Trophoblast cell (in vitro differentiated cells and primary cell): Measurements from ENCODE around the gene DCUN1D4.

Experiments used
- DNase-seq, 2 donors: peaks; one replicate each; pipeline ENCODE4 v3.0.0-alpha.2; 2016
- H2AFZ ChIP-seq: 2 replicates; pipeline ENCODE4 v1.6.1; 2013; ENCODE audit warnings: low read length, moderate library complexity, mild to moderate bottlenecking; ENCODE audit not compliant: insufficient read depth, poor library complexity
- H2AK5ac ChIP-seq: 2 replicates; pipeline ENCODE4 v1.6.1; 2013; ENCODE audit warnings: mild to moderate bottlenecking, low read length
- H2BK120ac ChIP-seq: 2 replicates; pipeline ENCODE4 v1.6.1; 2013; ENCODE audit warnings: low read length, mild to moderate bottlenecking, moderate library complexity; ENCODE audit not compliant: insufficient read depth, poor library complexity
- H2BK12ac ChIP-seq: 2 replicates; pipeline ENCODE4 v1.6.1; 2013; ENCODE audit warnings: mild to moderate bottlenecking, low read length, moderate library complexity
- H2BK5ac ChIP-seq: 2 replicates; pipeline ENCODE4 v1.6.1; 2013; ENCODE audit warnings: low read length, low read depth, moderate library complexity, mild to moderate bottlenecking; ENCODE audit not compliant: poor library complexity
- H3K14ac ChIP-seq: 2 replicates; pipeline ENCODE4 v1.6.1; 2013; ENCODE audit warnings: mild to moderate bottlenecking, low read length
- H3K18ac ChIP-seq: 2 replicates; pipeline ENCODE4 v1.6.1; 2013; ENCODE audit warnings: mild to moderate bottlenecking, low read length
- H3K23ac ChIP-seq: 2 replicates; pipeline ENCODE4 v1.6.1; 2013; ENCODE audit warnings: low read length
- H3K27ac ChIP-seq: 2 replicates; pipeline ENCODE4 v1.5.1; 2013; ENCODE audit warnings: low read depth, mild to moderate bottlenecking, inconsistent platforms, low read length, moderate library complexity
- H3K27me3 ChIP-seq: 2 replicates; pipeline ENCODE4 v1.6.1; 2013; ENCODE audit warnings: inconsistent platforms, mild to moderate bottlenecking, low read length, moderate library complexity; ENCODE audit not compliant: insufficient read depth
- H3K36me3 ChIP-seq, 2 experiments: 1 replicate in 1 of 2; 2 replicates in 1 of 2; pipeline ENCODE4 v1.6.1; 2013; ENCODE audit warnings: low read length in 2 of 2, mild to moderate bottlenecking in 2 of 2, moderate library complexity in 1 of 2; ENCODE audit not compliant: insufficient read depth in 2 of 2, control insufficient read depth in 1 of 2
- H3K4ac ChIP-seq: 2 replicates; pipeline ENCODE4 v1.6.1; 2013; ENCODE audit warnings: low read depth, mild to moderate bottlenecking, low read length, moderate library complexity
- H3K4me1 ChIP-seq, 2 experiments: 1 replicate in 1 of 2; 2 replicates in 1 of 2; pipeline ENCODE4 v1.6.1; 2013; ENCODE audit warnings: low read length in 2 of 2, mild to moderate bottlenecking in 2 of 2, moderate library complexity in 1 of 2; ENCODE audit not compliant: insufficient read depth in 2 of 2, control insufficient read depth in 1 of 2
- H3K4me2 ChIP-seq: 2 replicates; pipeline ENCODE4 v1.6.1; 2013; ENCODE audit warnings: inconsistent platforms, mild to moderate bottlenecking, low read length, moderate library complexity
- H3K4me3 ChIP-seq: 2 replicates; pipeline ENCODE4 v1.5.1; 2013; ENCODE audit warnings: mild to moderate bottlenecking, low read depth, low read length, inconsistent platforms
- H3K79me1 ChIP-seq: one replicate; pipeline ENCODE4 v1.6.1; 2013; ENCODE audit warnings: low read length
- H3K79me2 ChIP-seq: 2 replicates; pipeline ENCODE4 v1.6.1; 2013; ENCODE audit warnings: low read length, mild to moderate bottlenecking; ENCODE audit not compliant: control insufficient read depth, insufficient read depth, poor library complexity
- H3K9ac ChIP-seq: 2 replicates; pipeline ENCODE4 v1.6.1; 2013; ENCODE audit warnings: mild to moderate bottlenecking, low read length
- H3K9me3 ChIP-seq: 2 replicates; pipeline ENCODE4 v1.6.1; 2013; ENCODE audit warnings: low read depth, mild to moderate bottlenecking, control low read depth, inconsistent platforms, low read length; ENCODE audit not compliant: insufficient read depth
- H4K12ac ChIP-seq: 2 replicates; pipeline ENCODE4 v1.6.1; 2013; ENCODE audit warnings: low read depth, mild to moderate bottlenecking, low read length, moderate library complexity
- H4K8ac ChIP-seq: 2 replicates; pipeline ENCODE4 v1.6.1; 2013; ENCODE audit warnings: low read depth, mild to moderate bottlenecking, low read length, moderate library complexity
- H4K91ac ChIP-seq: one replicate; pipeline ENCODE4 v1.6.1; 2013; ENCODE audit warnings: low read depth, mild to moderate bottlenecking, low read length, moderate library complexity
- WGBS: extraction: QIAGEN DNeasy Blood & Tissue Kit; methylation state at CpG from one replicate; pipeline ENCODE4 v1.1.7; 2013; ENCODE audit warnings: missing lambda C conversion rate; ENCODE audit not compliant: insufficient read length, insufficient coverage; ENCODE audit errors: extremely low coverage; 5-methylcytosine and 5-hydroxymethylcytosine counted together

Gene DCUN1D4

DNA sequence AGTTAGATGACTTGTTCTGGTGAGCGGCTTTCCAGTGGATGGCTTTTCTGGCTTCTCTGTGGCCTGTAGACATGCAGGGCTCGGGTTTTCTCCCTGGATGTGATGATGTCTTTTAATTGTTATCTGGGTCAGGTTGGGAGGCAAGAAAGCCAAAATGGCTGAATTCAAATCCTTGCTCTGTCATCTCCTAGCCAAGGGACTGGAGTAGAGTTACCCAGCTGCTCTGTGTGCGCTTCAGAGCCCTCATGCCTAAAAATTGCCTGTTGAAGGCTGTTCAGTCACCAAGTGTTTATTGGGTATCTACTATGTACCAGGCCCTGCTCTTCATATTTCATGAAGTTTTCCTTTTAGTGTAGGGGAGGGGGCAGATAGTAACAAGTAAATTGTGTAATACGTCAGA lies 7.3 kb downstream of the DCUN1D4 start:
- no CpG with 5 or more reads among the region's 4 CpGs for WGBS
- DNase-seq = no peak

DNA sequence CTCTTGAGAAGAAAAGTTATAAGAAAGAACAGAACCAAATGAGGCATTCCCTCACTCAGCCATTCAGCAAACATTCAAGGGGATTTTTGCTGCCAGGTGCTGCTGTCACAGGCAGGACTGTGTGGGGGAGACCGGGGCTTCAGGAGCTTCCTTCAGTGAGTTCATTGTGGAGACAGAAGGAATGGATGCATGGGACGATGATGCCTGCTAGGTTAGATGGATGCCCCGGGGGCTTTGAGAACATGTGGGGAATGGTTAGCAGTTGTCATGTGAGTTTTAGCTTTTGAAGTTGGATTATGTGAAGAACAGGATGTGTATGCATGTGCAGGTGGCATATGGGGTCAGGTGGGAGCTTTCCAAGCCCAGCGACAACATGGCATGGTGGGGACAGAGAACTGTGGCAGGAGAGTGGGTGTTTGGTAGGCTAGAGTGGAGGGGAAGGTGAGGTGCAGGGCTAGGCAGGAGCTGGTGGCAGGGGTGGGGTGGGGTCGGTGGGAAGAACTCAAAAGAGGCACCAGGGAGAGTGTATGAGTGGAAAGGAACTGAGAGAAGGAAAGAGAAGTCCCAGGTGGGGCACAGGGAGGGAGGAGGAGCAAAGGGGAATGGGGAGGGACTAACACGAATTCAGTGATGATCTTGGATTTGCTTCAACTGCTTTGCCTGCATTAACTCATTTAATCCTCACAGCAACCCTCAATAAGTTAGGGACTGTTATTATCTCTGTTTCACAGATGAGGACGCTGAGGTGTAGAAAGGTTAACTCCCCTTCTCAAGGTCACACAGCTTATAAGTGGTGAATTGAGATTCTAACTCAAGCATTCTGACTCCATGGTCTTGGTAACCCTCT lies 8.4 kb downstream of the DCUN1D4 start:
- H4K12ac ChIP-seq = no peak overlapping the region
- no peaks in the 10 kb centered on the region for H3K36me3 ChIP-seq
- no peak overlapping the region for H3K4me2 ChIP-seq
- H3K79me1 ChIP-seq = peaks cover 2% of the 10 kb centered on the region
- H3K4ac ChIP-seq = no peak overlapping the region
- H3K4me3 ChIP-seq = no peak overlapping the region
- H2BK5ac ChIP-seq = no peak overlapping the region
- no peak overlapping the region for H3K27ac ChIP-seq
- H2BK12ac ChIP-seq = no peak overlapping the region
- H3K4me1 ChIP-seq = peaks cover 3 to 8% of the 10 kb centered on the region in 2 experiments
- no peak overlapping the region for H3K14ac ChIP-seq
- no CpG with 5 or more reads among the region's 7 CpGs for WGBS
- no peak overlapping the region for H3K23ac ChIP-seq
- no peak overlapping the region for H3K18ac ChIP-seq
- no peak overlapping the region for H4K8ac ChIP-seq
- H3K79me2 ChIP-seq = peaks cover 2% of the 10 kb centered on the region
- H2AFZ ChIP-seq = no peak overlapping the region
- no peak overlapping the region for H2BK120ac ChIP-seq
- H2AK5ac ChIP-seq = no peak overlapping the region
- H3K9ac ChIP-seq = no peak overlapping the region
- H3K9me3 ChIP-seq = no peaks in the 10 kb centered on the region
- no peak overlapping the region for H4K91ac ChIP-seq
- no peaks in the 10 kb centered on the region for H3K27me3 ChIP-seq
- DNase-seq = no peak

More for the DNA sequence above, 7.3 kb downstream of the DCUN1D4 start:
- no peak overlapping the region for H3K4me2 ChIP-seq
- no peak overlapping the region for H2BK5ac ChIP-seq
- no peaks in the 10 kb centered on the region for H3K9me3 ChIP-seq
- no peak overlapping the region for H3K27ac ChIP-seq
- H2AK5ac ChIP-seq = no peak overlapping the region
- no peaks in the 10 kb centered on the region for H3K36me3 ChIP-seq
- H2BK12ac ChIP-seq = no peak overlapping the region
- no peaks in the 10 kb centered on the region for H3K27me3 ChIP-seq
- H2AFZ ChIP-seq = no peak overlapping the region
- H3K14ac ChIP-seq = no peak overlapping the region
- no peak overlapping the region for H3K18ac ChIP-seq
- no peak overlapping the region for H3K23ac ChIP-seq
- H4K8ac ChIP-seq = no peak overlapping the region
- peaks cover 3 to 8% of the 10 kb centered on the region in 2 experiments for H3K4me1 ChIP-seq
- H3K4me3 ChIP-seq = no peak overlapping the region
- no peak overlapping the region for H4K12ac ChIP-seq
- H3K79me2 ChIP-seq = peaks cover 2% of the 10 kb centered on the region
- no peak overlapping the region for H4K91ac ChIP-seq
- H3K79me1 ChIP-seq = peaks cover 2% of the 10 kb centered on the region
- H3K4ac ChIP-seq = no peak overlapping the region
- H3K9ac ChIP-seq = no peak overlapping the region
- no peak overlapping the region for H2BK120ac ChIP-seq

DNA sequence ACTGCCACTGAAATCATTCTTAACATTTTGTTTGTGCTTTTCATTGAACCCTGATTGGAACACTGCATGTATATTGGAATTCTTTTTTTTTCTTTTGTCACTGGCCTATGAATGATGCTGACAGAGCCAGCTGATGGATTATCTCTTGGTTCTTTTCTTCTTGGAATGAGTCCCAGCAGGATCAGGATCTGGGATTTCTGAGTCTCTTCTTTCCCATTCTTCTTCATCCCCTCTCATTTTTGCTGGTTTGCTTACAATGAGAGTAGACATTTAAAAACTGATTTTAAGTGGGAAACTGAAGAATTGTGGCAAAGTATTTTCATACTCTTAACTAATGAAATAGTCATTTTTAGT lies 9.0 kb downstream of the DCUN1D4 start:
- no peak overlapping the region for H3K23ac ChIP-seq
- H2AK5ac ChIP-seq = no peak overlapping the region
- H2BK5ac ChIP-seq = no peak overlapping the region
- peaks cover 2% of the 10 kb centered on the region for H3K79me1 ChIP-seq
- no peak overlapping the region for H3K14ac ChIP-seq
- no peak overlapping the region for H3K27ac ChIP-seq
- H3K4me1 ChIP-seq = peaks cover 3 to 8% of the 10 kb centered on the region in 2 experiments
- no peak overlapping the region for H3K4ac ChIP-seq
- H4K12ac ChIP-seq = no peak overlapping the region
- no peak overlapping the region for H3K18ac ChIP-seq
- no peak overlapping the region for H2AFZ ChIP-seq
- peaks cover 2% of the 10 kb centered on the region for H3K79me2 ChIP-seq
- no peaks in the 10 kb centered on the region for H3K36me3 ChIP-seq
- no peak overlapping the region for H2BK120ac ChIP-seq
- H4K8ac ChIP-seq = no peak overlapping the region
- H3K27me3 ChIP-seq = no peaks in the 10 kb centered on the region
- H3K4me3 ChIP-seq = no peak overlapping the region
- no peak overlapping the region for H2BK12ac ChIP-seq
- no peak overlapping the region for H3K9ac ChIP-seq
- no peak for DNase-seq
- no peak overlapping the region for H4K91ac ChIP-seq
- H3K9me3 ChIP-seq = no peaks in the 10 kb centered on the region
- H3K4me2 ChIP-seq = no peak overlapping the region

DNA sequence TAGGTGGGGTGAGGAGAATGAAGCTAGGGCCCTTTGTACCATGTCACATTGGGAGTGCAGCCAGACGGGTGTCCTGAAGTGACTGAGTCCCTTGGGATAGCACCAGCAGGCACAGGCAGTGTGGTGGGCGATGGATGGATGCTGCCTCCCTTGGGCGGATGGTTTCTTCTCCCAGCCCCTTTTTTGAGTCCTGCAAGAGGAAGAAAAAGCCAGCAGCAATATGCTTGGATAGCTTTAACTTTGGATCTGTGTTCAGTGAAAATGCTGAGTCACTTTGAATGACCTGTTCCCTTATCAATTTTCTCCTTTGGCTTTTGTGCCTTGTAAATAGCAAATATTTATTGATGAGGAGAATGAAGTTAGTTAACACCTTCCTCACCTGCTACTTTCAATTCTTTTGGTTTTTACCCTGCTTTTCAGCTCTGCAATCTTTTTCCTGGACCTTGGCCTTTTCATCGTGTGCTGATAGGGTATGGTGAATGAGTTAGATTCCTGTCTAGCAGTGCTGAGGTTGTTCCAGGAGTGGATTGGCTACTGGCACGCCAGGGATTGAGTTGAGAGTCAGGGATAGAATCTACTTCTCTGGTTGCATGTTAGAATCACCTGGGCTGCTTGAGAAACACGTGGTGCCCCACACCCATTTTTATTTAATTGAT lies 10.2 kb downstream of the DCUN1D4 start:
- Histone ChIP-seq H3K23ac (no peak overlapping the region), H3K18ac (peak overlapping the region; percentile 93), H3K27me3 (no peaks in the 10 kb centered on the region), H2AFZ (peak overlapping the region; percentile 33), H3K4me1 (peaks cover 3 to 8% of the 10 kb centered on the region in 2 experiments), H2BK12ac (peak overlapping the region; percentile 70), H4K8ac (peak overlapping the region; percentile 52), H3K4ac (peak overlapping the region; percentile 40), H3K4me2 (no peak overlapping the region), H3K79me2 (peaks cover 2% of the 10 kb centered on the region), H3K4me3 (no peak overlapping the region), H2BK120ac (no peak overlapping the region), H3K27ac (peak overlapping the region; percentile 7), H2AK5ac (no peak overlapping the region), H3K9ac (no peak overlapping the region), H3K9me3 (no peaks in the 10 kb centered on the region), H4K91ac (peak overlapping the region; percentile 55), H2BK5ac (peak overlapping the region; percentile 49), H3K14ac (peak overlapping the region; percentile 78), H3K79me1 (peaks cover 2% of the 10 kb centered on the region), H4K12ac (peak overlapping the region; percentile 73), H3K36me3 (no peaks in the 10 kb centered on the region)
- no CpG with 5 or more reads among the region's 6 CpGs for WGBS
- no peak for DNase-seq
